HG02763 (cell line): ENCODE measurements around the gene ZYG11A.

Source experiments
- ATAC-seq: cut with Tn5 transposase; IDR thresholded peaks from one replicate; pipeline ENCODE4 v1.9.1; 2021; ENCODE audit warnings: mild to moderate bottlenecking, moderate library complexity; ENCODE audit not compliant: unreplicated experiment

Gene ZYG11A

DNA sequence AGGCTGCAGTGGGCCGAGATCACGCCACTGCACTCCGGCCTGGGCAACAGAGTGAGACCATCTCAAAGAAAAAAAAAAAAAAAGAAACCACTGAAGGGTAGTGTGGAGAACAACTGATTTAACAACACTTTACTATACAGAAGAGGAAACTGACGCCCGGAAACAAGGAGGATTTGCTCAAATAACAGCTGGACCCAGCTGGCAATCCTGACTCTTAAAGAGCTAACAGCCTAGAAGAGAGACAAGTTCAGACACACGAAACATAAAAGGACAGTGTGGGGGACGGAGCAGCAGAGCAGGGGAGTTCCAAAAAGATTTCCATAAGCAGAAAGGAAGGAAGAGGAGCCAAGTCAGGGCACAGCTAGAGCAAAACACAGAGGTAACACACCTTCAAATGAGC is 74.6 kb downstream of the ZYG11A start:
- no peak for ATAC-seq

DNA sequence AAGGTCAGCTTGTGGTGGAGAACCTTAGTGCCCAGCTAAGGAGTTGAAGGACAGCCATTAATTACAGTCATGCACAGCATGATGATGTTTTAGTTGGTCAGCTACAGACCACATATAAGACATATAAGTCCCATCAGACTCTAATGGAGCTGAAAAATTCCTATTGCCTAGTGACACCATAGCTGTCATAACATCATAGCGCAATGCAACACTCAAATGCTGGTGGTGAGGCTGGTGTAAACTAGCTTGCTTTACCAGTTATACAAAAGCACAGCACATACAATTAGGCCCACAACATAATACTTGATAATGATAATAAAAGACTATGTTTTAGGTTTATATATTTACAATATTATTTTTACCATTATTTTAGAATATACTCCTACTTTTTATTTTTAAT is 75.0 kb downstream of the ZYG11A start:
- ATAC-seq, result no peak

DNA sequence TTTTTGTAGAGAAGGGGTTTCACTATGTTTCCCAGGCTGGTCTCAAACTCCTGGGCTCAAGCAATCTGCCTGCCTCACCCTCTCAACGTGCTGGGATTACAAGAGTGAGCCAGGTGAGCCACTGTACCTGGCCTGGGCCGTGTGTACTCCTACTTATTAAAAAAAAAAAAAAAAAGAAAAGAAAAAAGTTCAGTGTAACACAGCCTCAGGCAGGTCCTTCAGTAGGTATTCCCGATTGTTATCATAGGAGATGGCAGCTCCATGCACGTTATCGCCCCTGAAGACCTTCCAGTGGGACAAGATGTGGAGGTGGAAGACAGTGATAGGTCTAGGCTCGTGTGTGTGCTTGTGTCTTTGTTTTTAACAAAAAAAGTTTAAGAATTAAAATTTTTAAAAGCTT is 75.6 kb downstream of the ZYG11A start:
- no peak for ATAC-seq

- ATAC-seq, result no peak
Observed at GRCh38 chr1:52919051-52919722, 76.6 kb downstream of the ZYG11A start.

DNA sequence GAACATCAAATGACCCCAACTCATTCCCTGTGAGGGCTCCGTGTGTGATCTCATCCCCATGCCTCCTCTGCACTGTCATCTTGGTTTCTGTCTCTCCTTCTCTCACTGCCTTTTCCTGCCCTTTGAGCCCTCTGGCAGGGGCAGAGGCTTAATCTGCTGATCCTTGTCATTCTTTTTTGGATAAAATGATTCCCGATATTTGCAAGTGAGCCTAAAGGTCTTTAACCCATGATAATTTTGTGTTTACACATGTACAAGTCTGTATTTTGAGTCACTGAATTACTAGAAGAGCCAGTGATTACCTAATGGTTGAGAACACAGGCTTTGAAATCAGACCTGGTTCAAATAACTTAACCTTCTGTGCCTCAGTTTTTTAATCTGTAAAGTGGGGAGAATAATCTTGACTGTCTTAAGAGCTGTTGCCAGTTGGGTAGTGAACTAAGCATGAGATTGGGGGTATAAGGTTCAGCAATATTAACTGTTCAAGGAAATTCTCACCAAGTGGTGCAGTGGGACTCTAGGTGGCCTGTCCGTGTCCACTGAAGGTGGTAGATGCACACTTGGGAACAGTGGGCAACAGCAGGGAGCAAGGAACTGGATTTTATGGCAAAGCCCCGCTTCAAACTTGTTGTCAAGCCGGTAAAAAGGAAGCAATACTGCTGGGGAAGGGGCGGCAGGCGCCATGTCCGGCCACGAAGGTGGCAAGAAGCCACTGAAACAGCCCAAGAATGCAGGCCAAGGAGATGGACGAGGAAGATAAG is 77.3 kb downstream of the ZYG11A start:
- no peak for ATAC-seq

DNA sequence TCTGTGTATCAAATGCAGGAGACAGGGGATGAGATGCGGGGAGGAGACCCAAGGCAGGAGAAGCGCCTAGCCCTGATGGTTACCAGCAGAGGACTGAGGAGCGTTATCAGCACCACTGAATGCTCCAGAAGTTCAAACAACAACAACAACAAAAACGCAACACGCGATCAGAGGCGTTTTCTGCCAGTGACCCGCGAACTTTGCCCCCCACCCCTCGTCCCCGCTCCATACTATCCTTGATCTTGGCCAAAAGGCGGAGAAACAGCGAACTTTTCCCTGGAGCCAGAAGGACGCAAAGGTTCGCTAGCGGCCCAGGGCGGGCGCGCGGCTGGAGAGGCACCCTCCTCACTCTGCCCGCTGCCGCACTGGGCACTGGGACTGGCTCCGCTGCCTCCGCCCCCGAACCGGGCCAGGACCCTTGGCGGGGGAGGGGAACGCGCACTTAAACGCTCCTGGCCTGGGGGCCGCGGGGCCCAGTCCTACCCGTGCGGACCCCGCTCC is 78.3 kb downstream of the ZYG11A start:
- no peak for ATAC-seq

DNA sequence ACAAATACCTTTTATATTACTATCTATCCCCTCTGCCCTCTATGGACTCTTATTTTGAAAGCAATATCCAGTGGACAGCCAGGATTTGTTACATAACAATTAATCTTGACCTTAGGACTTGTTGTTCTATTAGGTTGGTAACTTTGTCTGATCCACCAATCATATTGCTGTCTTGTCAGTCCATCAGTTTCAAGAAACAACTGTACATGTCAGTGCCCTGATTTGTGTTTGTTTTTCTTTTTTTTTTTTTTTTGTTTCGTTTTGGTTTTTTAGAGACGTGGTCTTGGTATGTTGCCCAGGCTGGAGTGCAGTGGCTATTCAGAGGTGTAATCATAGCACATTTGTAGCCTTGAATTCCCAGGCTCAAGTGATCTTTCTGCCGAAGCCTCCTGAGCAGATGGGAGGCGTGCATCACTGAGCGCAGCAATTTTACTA is 83.0 kb downstream of the ZYG11A start:
- ATAC-seq, result no peak

DNA sequence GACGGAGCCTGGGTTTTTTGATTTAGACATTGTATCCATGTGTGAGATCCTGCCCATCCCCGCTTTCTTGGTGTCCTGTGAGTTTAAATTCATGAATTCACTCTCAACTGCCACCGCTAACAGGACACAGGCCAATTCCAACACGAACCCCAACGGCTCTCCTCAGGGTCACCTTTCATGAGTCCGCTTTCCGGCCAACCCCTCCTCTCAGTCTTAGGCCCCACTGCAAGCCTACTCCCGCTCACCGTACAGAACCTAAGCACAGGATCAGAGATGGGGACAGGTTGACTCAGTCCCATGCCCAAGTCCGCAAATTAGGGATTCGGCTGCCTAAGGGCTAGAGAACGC is 84.3 kb downstream of the ZYG11A start:
- ATAC-seq, result no peak

DNA sequence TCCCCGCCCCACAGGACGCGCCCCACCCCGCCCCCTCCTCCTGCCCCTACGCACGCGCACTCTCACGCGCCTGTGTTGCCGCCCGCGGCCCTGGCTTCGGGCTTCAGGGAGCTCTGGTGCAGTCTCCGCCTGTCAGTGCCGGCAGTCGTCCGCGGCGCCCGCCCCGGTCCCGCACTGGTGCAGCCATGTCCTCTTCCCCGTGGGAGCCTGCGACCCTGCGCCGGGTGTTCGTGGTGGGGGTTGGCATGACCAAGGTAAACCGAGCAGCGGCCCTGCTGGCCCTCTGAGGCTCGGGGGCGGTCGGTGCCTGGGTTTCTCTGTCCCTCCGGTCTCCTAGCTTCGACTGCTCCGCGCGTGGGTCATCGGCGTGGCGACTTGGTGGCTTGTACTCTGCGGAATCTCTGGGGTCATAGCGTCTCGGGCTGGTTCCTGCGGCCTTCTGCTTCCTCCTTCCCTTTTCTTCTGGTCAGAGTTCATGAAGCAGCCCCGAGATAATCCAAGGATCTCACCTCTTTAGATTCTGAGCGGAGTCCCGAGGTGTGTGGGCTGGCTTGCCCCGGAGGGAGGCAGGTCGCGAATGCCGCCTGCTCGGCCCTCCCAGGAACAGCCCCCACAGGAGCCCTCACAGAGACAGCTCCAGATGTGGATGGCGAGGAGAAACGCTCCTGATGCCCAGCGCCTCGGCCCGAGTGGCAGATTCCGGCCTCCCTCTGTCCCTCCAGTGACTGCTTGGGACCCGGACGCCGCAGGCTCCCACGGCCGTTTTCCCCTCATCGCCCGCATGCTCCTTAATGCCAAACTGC is 84.9 kb downstream of the ZYG11A start, which contains the start of gene SCP2:
TSS of gene SCP2 (plus strand) at position 65 of the 803 bp plus-strand sequence. CDS start at position 186, 121 bp downstream.
- no peak for ATAC-seq

DNA sequence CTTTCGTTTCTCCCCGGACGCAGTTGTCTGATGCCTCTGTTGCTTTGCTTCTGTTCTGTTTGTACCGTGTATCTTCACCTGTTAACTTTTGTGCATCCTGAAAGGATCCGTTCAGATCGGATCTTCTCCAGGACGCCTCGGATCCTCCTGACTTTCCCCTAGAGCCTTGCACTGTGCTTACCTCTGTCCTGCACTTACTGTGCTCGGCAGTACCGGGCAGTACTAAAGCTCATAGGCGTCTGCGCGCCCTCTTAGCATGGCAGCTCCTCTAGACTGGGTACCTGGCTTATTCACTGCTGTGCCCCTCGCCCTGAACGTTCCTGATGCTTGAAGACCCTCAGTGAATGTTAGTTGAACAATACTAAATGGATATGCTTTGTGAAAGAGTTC is 85.5 kb downstream of the ZYG11A start:
- ATAC-seq, result no peak

GRCh38 chr1:52929019-52929418 is 86.5 kb downstream of the ZYG11A start:
- ATAC-seq, result no peak

- ATAC-seq, result no peak
Observed at GRCh38 chr1:52937433-52938182, 95.0 kb downstream of the ZYG11A start.

- no peak for ATAC-seq
Observed at GRCh38 chr1:52938183-52938451, 95.6 kb downstream of the ZYG11A start.

DNA sequence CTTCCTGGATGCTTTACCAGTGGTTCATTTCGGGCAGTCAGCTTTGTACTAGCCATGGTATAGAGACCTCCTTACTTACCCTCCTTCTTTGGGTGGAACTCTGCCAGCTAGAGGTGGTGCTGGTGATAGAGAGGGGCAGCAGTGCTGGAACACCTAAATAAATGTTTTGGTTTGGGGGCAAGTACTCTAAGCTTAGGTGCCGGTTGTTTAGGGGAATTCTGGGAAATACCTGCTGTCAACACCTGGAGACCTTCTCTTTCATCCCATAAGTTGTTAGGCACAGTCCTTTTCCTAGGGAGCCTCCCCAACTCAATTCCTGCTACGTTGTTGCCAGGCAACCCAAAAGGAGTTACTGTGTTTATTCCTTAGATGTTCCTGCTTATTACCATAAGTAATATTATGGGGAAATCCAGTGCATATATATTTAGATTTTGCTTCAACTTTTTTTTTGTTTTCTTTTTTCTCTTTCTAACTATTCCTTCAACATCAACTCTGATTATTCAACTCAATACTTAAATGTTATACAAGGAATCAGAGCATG is 101.4 kb downstream of the ZYG11A start:
- no peak for ATAC-seq

DNA sequence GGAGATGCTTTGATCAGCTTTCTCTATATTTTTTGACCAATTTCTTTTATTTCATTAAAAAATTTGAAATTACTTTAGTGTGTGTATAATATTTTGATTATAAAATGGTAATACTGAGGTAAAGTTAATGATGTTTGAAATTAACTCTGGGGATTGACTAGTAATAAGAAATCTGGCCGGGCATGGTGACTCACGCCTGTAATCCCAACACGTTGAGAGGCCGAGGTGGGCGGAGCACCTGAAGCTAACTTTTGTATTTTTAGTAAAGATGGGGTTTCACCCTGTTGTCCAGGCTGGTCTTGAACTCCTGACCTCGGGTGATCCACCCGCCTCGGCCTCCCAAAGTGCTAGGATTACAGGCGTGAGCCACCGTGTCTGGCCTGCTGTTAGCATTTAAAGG is 102.0 kb downstream of the ZYG11A start:
- ATAC-seq, result no peak
